GM21786 (cell line): ENCODE data around the gene HSD17B14.

ENCODE experiments used
- ATAC-seq: cut with Tn5 transposase; IDR thresholded peaks from one replicate; pipeline ENCODE4 v1.9.1; 2021; ENCODE audit not compliant: unreplicated experiment

HSD17B14 gene

DNA sequence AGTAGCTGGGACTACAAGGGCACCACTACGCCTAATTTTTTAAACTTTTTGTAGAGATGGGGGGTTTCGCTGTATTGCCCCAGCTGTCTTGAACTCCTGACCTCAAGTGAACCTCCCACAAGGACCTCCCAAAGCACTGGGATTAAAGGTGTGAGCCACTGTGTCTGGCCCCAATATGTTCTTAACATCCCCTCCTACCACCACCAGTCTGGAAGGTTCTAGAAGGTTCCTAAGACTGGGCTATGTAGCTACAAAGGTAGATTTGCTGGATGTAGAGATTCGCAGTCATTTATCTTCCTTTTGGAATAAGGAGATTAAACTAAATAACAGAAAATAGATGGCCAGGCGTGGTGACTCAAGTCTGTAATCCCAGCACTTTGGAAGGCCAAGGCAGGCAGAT, 5.3 kb downstream of the HSD17B14 start:
- ATAC-seq, result no peak

- no peak for ATAC-seq
These were observed 6.2 kb downstream of the HSD17B14 start for GRCh38 chr19:48830088-48830487.

DNA sequence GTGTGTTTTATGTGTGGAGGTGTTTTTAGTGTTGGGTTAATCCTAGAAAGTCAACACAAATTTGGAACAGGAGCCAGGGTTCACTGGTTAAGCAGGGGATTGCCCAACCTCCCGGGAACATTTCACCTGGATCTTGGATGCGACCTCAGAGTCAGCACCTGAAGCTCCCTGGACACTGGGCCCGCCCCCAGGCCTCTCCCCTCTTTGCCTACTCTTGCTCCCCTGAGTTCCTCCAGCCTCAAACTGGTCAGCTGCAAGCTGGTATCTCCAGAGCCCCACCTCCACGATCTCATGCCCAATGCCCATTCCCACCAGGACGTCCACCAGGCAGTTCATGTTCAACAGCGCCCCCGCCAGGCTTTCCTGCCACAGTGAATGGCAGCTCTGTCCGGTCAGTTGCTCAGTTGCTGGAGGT, 9.7 kb downstream of the HSD17B14 start:
- ATAC-seq, result no peak

GRCh38 chr19:48822514-48822913, 13.8 kb downstream of the HSD17B14 start:
- no peak for ATAC-seq

- no peak for ATAC-seq
These were observed 14.7 kb downstream of the HSD17B14 start for GRCh38 chr19:48821633-48822032.

GRCh38 chr19:48819366-48819816, 16.9 kb downstream of the HSD17B14 start:
- no peak for ATAC-seq

DNA sequence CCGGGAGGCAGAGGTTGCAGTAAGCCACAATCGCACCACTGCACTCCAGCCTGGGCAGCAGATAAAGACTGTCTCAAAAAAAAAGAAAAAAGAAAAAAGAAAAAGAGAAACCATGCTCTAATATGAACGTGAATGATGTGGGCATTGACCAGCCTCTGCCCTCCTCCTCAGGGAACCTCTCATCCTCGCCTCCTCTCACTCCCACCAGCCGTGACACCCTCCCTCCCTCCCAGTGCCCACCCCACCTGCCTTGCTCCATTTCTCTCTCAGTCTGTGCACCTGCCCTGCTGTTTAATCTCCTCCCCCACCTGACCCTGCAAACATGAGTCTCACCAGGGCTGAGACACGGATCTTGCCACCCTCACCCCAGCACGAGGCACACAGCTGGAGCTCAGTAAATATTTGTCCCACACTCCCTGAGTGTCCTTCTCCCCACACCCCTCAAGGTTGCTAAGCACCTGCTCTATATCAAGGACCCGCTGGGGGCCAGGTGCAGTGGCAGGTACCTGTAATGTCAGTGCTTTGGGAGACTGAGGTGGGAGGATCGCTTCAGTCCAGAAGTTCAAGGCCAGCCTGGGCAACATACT, 18.0 kb downstream of the HSD17B14 start:
- no peak for ATAC-seq

GRCh38 chr19:48817585-48818124, 18.6 kb downstream of the HSD17B14 start:
- ATAC-seq, result no peak

DNA sequence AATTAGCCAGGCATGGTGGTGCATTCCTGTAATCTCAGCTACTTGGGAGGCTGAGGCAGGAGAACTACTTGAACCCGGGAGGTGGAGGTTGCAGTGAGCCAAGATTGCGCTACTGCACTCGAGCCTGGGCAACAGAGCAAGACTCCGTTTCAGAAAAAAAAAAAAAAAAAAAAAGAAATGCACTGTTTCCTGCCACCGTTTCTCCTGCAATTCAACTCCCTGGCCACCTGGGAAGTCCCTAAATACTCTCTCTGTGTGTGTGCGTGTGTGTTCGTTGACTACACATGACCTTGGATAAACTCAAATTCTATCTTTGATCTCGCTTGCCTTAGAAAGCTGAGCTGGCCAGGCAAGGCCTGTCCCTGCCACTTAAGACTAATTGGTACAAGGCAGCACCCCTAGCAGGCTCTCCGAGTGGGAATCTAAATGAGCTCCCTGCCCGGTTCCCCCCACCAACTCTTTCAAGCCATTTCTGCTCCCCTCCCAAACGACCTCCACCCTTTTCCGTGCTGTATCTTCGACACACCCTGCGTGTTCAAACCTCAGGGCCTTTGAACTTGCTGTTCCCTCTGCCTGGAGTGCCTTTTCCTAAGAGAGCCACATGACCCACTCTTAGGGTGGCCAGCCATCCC, 20.3 kb downstream of the HSD17B14 start:
- ATAC-seq, result no peak

GRCh38 chr19:48814895-48815294, 21.4 kb downstream of the HSD17B14 start:
- ATAC-seq, result no peak

DNA sequence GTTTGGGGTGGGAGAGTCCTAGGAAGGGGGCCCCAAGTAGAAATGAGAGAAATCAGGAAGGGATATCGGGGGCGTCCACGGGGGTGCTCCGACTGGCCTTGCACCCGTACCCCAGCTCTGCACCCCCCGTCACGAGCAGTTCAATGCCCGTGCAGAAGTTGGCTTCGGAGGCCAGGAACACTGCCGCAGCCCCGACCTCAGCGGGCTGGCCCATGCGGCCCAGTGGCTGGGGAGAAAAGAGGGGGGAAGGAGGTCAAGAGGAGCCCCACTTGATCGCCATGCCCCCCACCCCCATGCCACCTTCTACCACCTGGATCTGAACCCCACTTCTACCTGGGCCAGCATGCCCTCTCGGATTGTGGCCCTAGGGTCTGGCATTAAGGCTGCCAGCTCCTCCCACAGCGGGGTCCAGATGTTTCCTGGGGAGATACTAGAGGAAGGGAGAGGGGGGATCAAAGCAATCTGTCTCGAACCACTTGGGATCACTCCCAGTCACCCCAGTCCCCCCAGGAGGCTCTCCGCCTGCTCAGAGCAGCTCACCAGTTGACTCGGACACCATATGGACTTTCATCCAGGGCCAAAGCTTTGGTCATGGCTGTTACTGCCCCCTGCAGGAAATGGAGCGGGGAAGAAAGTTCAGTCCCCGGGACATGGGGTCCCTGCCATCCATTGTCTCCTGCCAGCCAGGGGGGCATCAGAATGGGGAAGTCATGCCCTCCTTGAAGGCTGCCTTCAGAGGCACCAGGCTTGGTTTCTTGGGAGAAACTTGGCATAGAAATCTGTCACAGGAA, 23.0 kb downstream of the HSD17B14 start:
- ATAC-seq, result no peak

- ATAC-seq, result peak; percentile 55
These were observed 24.0 kb downstream of the HSD17B14 start for GRCh38 chr19:48812094-48812929.

- no peak for ATAC-seq
These were observed 26.1 kb downstream of the HSD17B14 start for GRCh38 chr19:48810151-48810550.

DNA sequence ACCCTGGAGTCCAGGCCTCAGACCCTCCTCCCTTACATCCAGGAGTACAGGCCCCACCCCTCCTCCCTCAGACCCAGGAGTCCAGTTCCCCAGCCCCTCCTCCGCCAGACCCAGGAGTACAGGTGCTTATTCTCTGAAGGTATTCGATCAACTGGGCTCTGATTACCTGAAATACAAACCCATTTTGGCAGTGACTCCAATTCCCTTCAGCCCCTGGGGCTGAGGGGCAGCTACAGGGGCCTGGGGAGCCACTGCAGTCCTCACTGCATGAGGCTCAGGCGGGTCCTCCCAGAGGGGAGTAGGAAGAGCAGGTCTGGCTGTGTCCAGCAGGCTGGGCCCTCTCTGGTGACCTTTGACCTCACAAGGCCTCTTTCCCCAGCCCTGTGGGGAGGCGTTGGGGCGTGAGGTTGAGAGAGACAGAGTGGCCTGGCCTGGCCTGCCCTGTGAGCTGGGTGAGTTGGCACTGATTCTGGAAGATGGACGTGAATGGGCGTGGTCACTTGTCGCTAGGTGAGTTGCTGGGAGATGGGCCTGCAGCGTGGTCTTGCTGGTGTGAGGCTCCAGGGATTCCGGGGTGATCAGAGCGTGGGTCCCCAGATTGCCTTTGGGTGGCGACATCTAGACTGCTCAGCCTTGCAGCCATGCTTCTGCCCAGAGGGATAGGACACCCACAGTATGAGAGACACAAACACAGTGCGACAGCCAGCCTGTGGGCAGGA, 28.5 kb downstream of the HSD17B14 start:
- ATAC-seq, result no peak

- no peak for ATAC-seq
These were observed 29.3 kb downstream of the HSD17B14 start for GRCh38 chr19:48806818-48807589.

DNA sequence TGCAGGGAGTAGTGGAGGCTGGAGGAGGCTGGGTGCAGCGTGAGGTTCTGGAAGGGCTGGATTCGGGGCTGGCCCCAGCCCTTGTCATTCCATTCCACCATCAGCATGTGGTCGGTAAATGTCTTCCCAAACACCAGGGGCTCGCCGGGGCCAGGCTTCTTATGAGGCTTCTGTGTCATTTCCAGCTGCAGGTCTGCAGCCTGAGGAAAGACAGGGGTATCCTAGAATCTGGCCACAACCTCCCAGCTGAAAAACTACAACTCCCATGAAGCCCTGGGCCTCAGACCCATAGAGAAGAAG, 29.8 kb downstream of the HSD17B14 start:
- ATAC-seq, result no peak

GRCh38 chr19:48805452-48805851, 30.8 kb downstream of the HSD17B14 start:
- ATAC-seq, result no peak

GRCh38 chr19:48804496-48804895, 31.8 kb downstream of the HSD17B14 start:
- ATAC-seq, result no peak

DNA sequence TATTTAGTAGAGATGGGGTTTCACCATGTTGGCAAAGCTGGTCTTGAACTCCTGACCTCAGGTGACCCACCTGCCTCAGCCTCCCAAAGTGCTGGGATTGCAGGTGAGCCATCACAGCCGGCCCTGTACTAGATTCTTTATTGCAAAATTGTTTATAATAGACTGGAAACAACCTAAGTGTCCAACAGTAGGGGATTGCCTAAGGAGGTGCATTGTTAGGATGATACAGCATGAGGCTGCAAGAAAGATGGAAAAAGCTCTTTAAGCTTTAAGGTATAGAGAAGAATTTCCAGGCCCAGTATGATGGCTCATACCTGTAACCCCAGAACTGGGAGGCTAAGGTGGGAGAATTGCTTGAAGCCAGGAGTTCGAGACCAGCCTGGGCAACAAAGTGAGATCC, 33.7 kb downstream of the HSD17B14 start:
- no peak for ATAC-seq
